BLaER1 treated with 17β-estradiol and CSF1 and Interleukin-3, amounts not matched to agents 10 nM and 100 nM (cell line): ENCODE measurements around the gene AXIN2.

Experiments
- H3K27ac ChIP-seq, 11 experiments: shearing (Covaris generic); formaldehyde crosslinking; 2 replicates each; pipeline ENCODE4 v1.8.1; 2022
- H3K27me3 ChIP-seq, 11 experiments: shearing (Covaris generic); formaldehyde crosslinking; 2 replicates each; pipeline ENCODE4 v1.8.1; 2022
- H3K36me3 ChIP-seq, 11 experiments: shearing (Covaris generic); formaldehyde crosslinking; 2 replicates each; pipeline ENCODE4 v1.8.1; 2022
- H3K4me1 ChIP-seq, 10 experiments: shearing (Covaris generic); formaldehyde crosslinking; 2 replicates each; pipeline ENCODE4 v1.8.1; 2022
- H3K4me2 ChIP-seq, 11 experiments: shearing (Covaris generic); formaldehyde crosslinking; 2 replicates each; pipeline ENCODE4 v1.8.1; 2022
- H3K4me3 ChIP-seq, 10 experiments: shearing (Covaris generic); formaldehyde crosslinking; 2 replicates each; pipeline ENCODE4 v1.8.1; 2022
- H3K9ac ChIP-seq, 11 experiments: shearing (Covaris generic); formaldehyde crosslinking; 2 replicates each; pipeline ENCODE4 v1.8.1; 2022
- H3K9me3 ChIP-seq, 11 experiments: shearing (Covaris generic); formaldehyde crosslinking; replicated peaks in 1 of 11; 2 replicates each; pipeline ENCODE4 v1.8.1; 2022
- H4K20me1 ChIP-seq, 11 experiments: shearing (Covaris generic); formaldehyde crosslinking; 2 replicates each; pipeline ENCODE4 v1.8.1; 2022
- Cebpa-rat ChIP-seq, 11 experiments: shearing (Covaris generic); IDR thresholded peaks; 2 replicates each; pipeline ENCODE4 v1.8.1; 2022

The AXIN2 gene

DNA sequence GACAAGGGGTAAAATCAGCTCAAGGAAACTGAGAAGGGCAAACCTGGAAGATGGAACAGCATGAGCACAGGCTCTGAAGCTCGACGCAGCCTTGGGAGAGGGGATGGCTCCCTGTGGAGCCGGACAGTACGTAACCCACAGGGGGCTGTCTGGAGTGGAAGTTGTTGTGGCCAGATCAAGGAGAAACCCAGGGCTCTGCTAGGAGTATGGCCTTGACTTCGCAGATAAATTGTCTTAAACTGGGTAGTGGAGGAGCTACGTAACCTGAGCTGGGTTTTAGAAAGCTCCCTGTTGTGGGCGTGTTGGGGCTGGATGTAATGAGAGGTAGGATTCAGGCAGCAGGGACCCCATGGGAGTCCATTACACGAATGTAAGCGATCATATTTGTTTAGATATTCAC, 25.5 kb upstream of the AXIN2 start:
- Histone ChIP-seq H4K20me1 (no peaks in the 10 kb centered on the region), H3K27ac (no peak overlapping the region), H3K27me3 (no peaks in the 10 kb centered on the region), H3K4me2 (0 out of 22 replicates have a peak overlapping the region, but pooled peaks of 2 of the 11 experiments have one; percentile 23 to 31), H3K36me3 (no peaks in the 10 kb centered on the region), H3K4me3 (no peak overlapping the region), H3K9me3 (peaks cover 0 to 10% (median 0%) of the 10 kb centered on the region in 11 experiments; a peak in 2 of 22 replicates), H3K9ac (no peak overlapping the region), H3K4me1 (peaks cover 0 to 28% (median 18%) of the 10 kb centered on the region in 10 experiments; a peak in 16 of 20 replicates)
- no peak for TF ChIP-seq Cebpa-rat (IDR thresholded peaks at IDR 0.05)

DNA sequence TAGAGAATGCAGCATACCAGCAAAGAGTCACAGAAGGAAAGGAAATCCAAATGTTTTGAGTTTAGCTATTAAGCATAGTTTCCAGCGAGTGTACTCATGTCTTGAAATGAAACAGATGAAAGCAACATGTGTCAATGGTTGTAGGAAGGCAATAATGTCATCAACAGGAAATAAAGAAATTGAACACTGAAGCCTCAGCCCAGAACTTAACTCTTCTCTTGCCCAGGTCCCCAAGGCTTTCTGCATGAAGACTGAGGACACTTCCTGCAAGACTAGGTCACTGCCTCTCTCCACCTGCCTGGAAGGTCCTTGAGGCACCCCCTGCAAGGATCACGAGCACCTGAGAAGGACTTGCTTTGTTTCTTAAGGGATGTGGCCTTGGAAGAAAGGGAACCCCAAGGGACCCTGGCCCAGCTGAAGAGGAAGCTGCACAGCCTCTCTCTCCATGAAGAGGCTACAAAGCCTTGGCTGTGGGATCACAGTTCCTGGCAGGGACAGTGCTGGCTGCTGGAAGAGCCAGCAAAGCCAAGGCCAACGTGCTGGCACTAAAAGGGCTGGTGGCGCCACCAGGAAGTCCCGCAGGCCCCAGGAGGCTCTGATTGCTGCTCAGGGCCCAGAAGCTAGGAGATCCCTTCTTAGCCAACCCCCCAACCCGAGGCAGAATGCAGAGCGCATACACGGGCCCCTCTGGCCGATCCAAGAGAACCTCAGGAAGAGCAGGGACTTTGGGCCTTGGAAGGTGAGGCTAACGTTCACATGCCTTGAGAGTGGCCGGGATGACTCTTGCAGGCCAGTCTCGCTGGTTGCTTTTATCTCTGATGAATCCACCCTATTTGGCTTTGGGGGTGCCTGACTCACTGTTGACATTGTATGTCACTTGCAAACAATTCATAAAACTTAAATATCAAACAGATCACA, 23.4 kb upstream of the AXIN2 start:
- TF ChIP-seq Cebpa-rat (IDR thresholded peaks at IDR 0.05) = no peak
- H3K9ac ChIP-seq = no peak overlapping the region
- no peaks in the 10 kb centered on the region for H3K36me3 ChIP-seq
- no peaks in the 10 kb centered on the region for H3K27me3 ChIP-seq
- no peak overlapping the region for H3K27ac ChIP-seq
- peak overlapping the region in 8 of 11 experiments; percentile 39 to 69 (median 58); a peak in 15 of 22 replicates for H3K4me2 ChIP-seq
- H3K4me1 ChIP-seq = peaks cover 0 to 28% (median 18%) of the 10 kb centered on the region in 10 experiments; a peak in 16 of 20 replicates
- peaks cover 0 to 10% (median 0%) of the 10 kb centered on the region in 11 experiments; a peak in 2 of 22 replicates for H3K9me3 ChIP-seq
- H4K20me1 ChIP-seq = no peaks in the 10 kb centered on the region
- no peak overlapping the region for H3K4me3 ChIP-seq

- Histone ChIP-seq H3K4me1 (peaks cover 0 to 28% (median 18%) of the 10 kb centered on the region in 10 experiments; a peak in 16 of 20 replicates), H3K27me3 (no peaks in the 10 kb centered on the region), H3K9ac (no peak overlapping the region), H3K4me2 (peak overlapping the region in 6 of 11 experiments; percentile 45 to 69 (median 58); a peak in 9 of 22 replicates), H3K4me3 (no peak overlapping the region), H3K27ac (no peak overlapping the region), H4K20me1 (no peaks in the 10 kb centered on the region), H3K36me3 (no peaks in the 10 kb centered on the region), H3K9me3 (peaks cover 0 to 10% (median 0%) of the 10 kb centered on the region in 11 experiments; a peak in 2 of 22 replicates)
- TF ChIP-seq Cebpa-rat (IDR thresholded peaks at IDR 0.05) = no peak
Measured at GRCh38 chr17:65583921-65584603, 22.6 kb upstream of the AXIN2 start.

DNA sequence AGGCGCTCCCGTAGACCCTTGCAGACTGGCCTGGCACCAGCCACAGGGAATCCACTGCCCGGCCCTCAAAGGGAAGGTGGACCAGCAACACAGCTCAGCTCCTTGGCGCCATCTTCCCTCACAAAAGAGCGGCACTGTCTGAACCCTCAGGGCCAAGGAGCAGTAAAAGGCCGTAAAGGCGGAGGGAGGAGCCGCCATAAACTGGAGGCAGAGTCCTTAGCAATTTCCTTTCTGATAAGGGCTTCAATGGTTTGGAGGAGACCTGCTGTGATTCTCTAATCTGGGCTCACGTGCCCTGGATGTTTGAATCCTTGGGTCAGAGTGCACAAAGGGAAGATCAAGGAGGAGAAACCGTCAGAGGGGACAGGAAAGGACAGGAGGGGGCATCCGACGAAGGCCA, 15.5 kb upstream of the AXIN2 start:
- Histone ChIP-seq H3K4me3 (no peak overlapping the region), H3K4me2 (no peak overlapping the region), H3K9me3 (peaks cover 0 to 9% (median 0%) of the 10 kb centered on the region in 11 experiments; a peak in 3 of 22 replicates), H4K20me1 (no peaks in the 10 kb centered on the region), H3K27me3 (no peaks in the 10 kb centered on the region), H3K27ac (no peak overlapping the region), H3K4me1 (peaks cover 0 to 6% (median 0%) of the 10 kb centered on the region in 10 experiments; a peak in 1 of 20 replicates), H3K9ac (no peak overlapping the region), H3K36me3 (no peaks in the 10 kb centered on the region)
- no peak for TF ChIP-seq Cebpa-rat (IDR thresholded peaks at IDR 0.05)

GRCh38 chr17:65573282-65573602, 11.8 kb upstream of the AXIN2 start:
- Histone ChIP-seq H3K4me1 (peaks cover 0 to 14% (median 11%) of the 10 kb centered on the region in 10 experiments; a peak in 16 of 20 replicates), H3K27me3 (no peaks in the 10 kb centered on the region), H3K9ac (no peak overlapping the region), H4K20me1 (no peaks in the 10 kb centered on the region), H3K4me2 (no peak overlapping the region), H3K36me3 (no peaks in the 10 kb centered on the region), H3K4me3 (no peak overlapping the region), H3K27ac (no peak overlapping the region), H3K9me3 (peaks cover 0 to 9% (median 0%) of the 10 kb centered on the region in 11 experiments; a peak in 3 of 22 replicates)
- no peak for TF ChIP-seq Cebpa-rat (IDR thresholded peaks at IDR 0.05)

GRCh38 chr17:65572581-65573281, 11.3 kb upstream of the AXIN2 start:
- H3K4me2 ChIP-seq = no peak overlapping the region
- no peak overlapping the region for H3K27ac ChIP-seq
- TF ChIP-seq Cebpa-rat (IDR thresholded peaks at IDR 0.05) = no peak
- no peaks in the 10 kb centered on the region for H3K36me3 ChIP-seq
- H3K4me3 ChIP-seq = no peak overlapping the region
- no peaks in the 10 kb centered on the region for H3K27me3 ChIP-seq
- H4K20me1 ChIP-seq = no peaks in the 10 kb centered on the region
- peaks cover 0 to 9% (median 0%) of the 10 kb centered on the region in 11 experiments; a peak in 3 of 22 replicates for H3K9me3 ChIP-seq
- H3K4me1 ChIP-seq = peaks cover 1 to 17% (median 12%) of the 10 kb centered on the region in 10 experiments; a peak in 17 of 20 replicates
- H3K9ac ChIP-seq = no peak overlapping the region

DNA sequence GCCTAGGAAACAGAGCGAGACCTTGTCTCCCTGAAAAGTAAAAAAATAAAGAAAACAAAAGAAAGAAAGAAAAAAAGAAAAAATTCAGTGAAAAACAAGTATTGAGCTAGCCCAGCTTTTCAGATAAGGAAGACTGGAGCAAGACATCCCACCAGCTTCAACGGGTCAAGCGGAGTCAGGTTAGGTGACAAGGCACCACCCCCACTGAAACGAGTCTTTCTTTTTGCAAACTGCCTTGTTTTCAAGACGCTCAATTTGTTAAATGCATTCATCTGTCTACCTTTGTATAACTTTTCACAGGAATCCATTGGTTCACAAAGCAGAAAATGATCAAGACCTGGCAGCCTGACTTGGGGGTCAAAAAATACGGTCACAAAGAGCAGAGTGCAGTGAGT, 10.7 kb upstream of the AXIN2 start:
- Histone ChIP-seq H3K4me2 (no peak overlapping the region), H3K9ac (no peak overlapping the region), H3K4me3 (no peak overlapping the region), H3K27ac (no peak overlapping the region), H4K20me1 (no peaks in the 10 kb centered on the region), H3K4me1 (peaks cover 7 to 17% (median 12%) of the 10 kb centered on the region in 10 experiments; a peak in 17 of 20 replicates), H3K36me3 (no peaks in the 10 kb centered on the region), H3K27me3 (no peaks in the 10 kb centered on the region), H3K9me3 (peaks cover 0 to 6% (median 0%) of the 10 kb centered on the region in 11 experiments; a peak in 3 of 22 replicates)
- TF ChIP-seq Cebpa-rat (IDR thresholded peaks at IDR 0.05) = no peak

DNA sequence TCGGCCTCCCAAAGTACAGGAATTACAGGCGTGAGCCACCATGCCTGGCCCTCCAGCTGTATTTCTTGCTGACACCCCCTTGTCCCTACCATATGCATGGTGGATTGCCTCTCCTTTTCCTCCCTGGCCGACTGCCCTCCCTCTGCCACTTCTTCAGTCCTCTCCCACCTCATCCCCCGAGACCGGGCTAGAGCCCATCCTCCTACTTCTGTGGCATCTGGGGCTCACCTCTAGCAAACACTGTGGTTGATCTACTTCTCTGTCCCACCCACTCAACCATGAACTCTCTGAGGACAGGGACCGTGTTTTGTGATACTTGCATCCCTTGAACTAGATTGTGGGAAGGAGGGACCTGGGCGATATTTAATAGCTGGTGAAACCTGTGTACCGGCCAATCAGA, 7.5 kb upstream of the AXIN2 start:
- Histone ChIP-seq H3K9ac (no peak overlapping the region), H3K9me3 (no peaks in the 10 kb centered on the region), H4K20me1 (no peaks in the 10 kb centered on the region; a peak in 1 of 22 replicates), H3K4me3 (no peak overlapping the region), H3K4me1 (peaks cover 23 to 34% (median 29%) of the 10 kb centered on the region in 10 experiments), H3K36me3 (no peaks in the 10 kb centered on the region), H3K4me2 (peak overlapping the region in 10 of 11 experiments; percentile 13 to 72 (median 53); a peak in 17 of 22 replicates), H3K27me3 (no peaks in the 10 kb centered on the region), H3K27ac (no peak overlapping the region)
- TF ChIP-seq Cebpa-rat (IDR thresholded peaks at IDR 0.05) = no peak
